Gastrocnemius medialis (tissue), 4 donors: ENCODE results near the gene TM4SF20. TPM values are rescaled to one million over a fixed set of nuclear protein-coding genes. Genes with fewer than 3 reads are reported as not detected.

Experiments used
- ATAC-seq, 2 donors: fragments of 150-250 bp; one replicate each; pipeline ENCODE4 v1.9.1; 2016
- DNase-seq, 2 donors: peaks; one replicate each; pipeline ENCODE4 v3.0.0-alpha.2; 2019
- H3K27ac ChIP-seq, 4 donors: fragments of 200-600 bp; sonication (generic); 1 replicate in 1 of 4; 2 replicates in 3 of 4; pipeline ENCODE4 v1.5.1; 2016 to 2018; ENCODE audit warnings: mild to moderate bottlenecking in 2 of 4, moderate library complexity in 1 of 4
- H3K27me3 ChIP-seq, 3 donors: fragments of 200-600 bp; sonication (generic) in 2 of 3; 1 replicate in 1 of 3; 2 replicates in 2 of 3; pipeline versions ENCODE4 v1.5.1 to v1.6.0; 2016 to 2019; ENCODE audit warnings: mild to moderate bottlenecking in 1 of 3, moderate library complexity in 1 of 3
- H3K36me3 ChIP-seq, 2 donors: fragments of 200-600 bp; sonication (generic) in 1 of 2; one replicate each; pipeline ENCODE4 v1.5.1; 2017 to 2018
- H3K4me1 ChIP-seq, 2 donors: fragments of 200-600 bp; sonication (generic) in 1 of 2; one replicate each; pipeline ENCODE4 v1.5.1; 2016 to 2017; ENCODE audit warnings: mild to moderate bottlenecking in 2 of 2
- H3K4me3 ChIP-seq, 4 donors: fragments of 200-600 bp; sonication (generic) in 3 of 4; 1 replicate in 1 of 4; 2 replicates in 3 of 4; pipeline ENCODE4 v1.5.1; 2016 to 2019; ENCODE audit warnings: mild to moderate bottlenecking in 2 of 4
- H3K9me3 ChIP-seq, 3 donors: fragments of 200-600 bp; sonication (generic) in 2 of 3; 1 replicate in 1 of 3; 2 replicates in 2 of 3; pipeline ENCODE4 v1.5.1; 2016 to 2019
- CTCF ChIP-seq, 5 experiments: fragments of 450-650 bp in 3 of 5; fragments of 200-600 bp in 2 of 5; sonication (generic) in 2 of 5; IDR thresholded peaks in 4 of 5; conservative IDR thresholded peaks in 1 of 5; 1 replicate in 4 of 5; 2 replicates in 1 of 5; pipeline ENCODE4 v1.5.1; 2016 to 2019; ENCODE audit warnings: antibody characterized with exemption in 5 of 5, mild to moderate bottlenecking in 3 of 5, moderate library complexity in 3 of 5
- POLR2A ChIP-seq, 2 donors: fragments of 450-650 bp; IDR thresholded peaks; one replicate each; pipeline ENCODE4 v1.6.1; 2017; ENCODE audit warnings: antibody characterized with exemption in 2 of 2, mild to moderate bottlenecking in 2 of 2, moderate library complexity in 2 of 2
- in situ Hi-C, 4 donors: fragments of 200-750 bp; cut with MboI; loops; one replicate each; pipeline versions ENCODE4 v1.15.0 to v1.8.0; 2017; ENCODE audit warnings: low sequenced_read_pairs in 4 of 4
- intact Hi-C: fragments of 100-400 bp; cut with DNase I; formaldehyde crosslinking; loops from one replicate; pipeline ENCODE4 v1.15.1; 2023; ENCODE audit warnings: low total_unique reads
- total RNA-seq, 4 donors: library from RNA; depleted of rRNA; stranded (reverse); fragments of >200 nt; gene quantifications; one replicate each; pipeline versions ENCODE4 v1.1.0 to v1.2.3, GENCODE V29; 2016

The TM4SF20 gene
- total RNA-seq, 4 donors from 2014 or later, result not detected

- Histone ChIP-seq H3K9me3 (no peaks in the 10 kb centered on the region), H3K36me3 (peaks cover 0 to 27% of the 10 kb centered on the region in 2 donors), H3K27ac (no peak overlapping the region), H3K27me3 (no peaks in the 10 kb centered on the region), H3K4me3 (no peak overlapping the region), H3K4me1 (no peaks in the 10 kb centered on the region)
- in situ Hi-C loops (no loop called here), intact Hi-C loops (no loop called here)
- ATAC-seq (no peak), DNase-seq (no peak)
- TF ChIP-seq CTCF (IDR thresholded peaks at IDR 0.05 in 4 of 5, conservative IDR thresholded peaks at IDR 0.05 in 1 of 5) (no peak), POLR2A (IDR thresholded peaks at IDR 0.05) (no peak)
Measured at GRCh38 chr2:227341553-227341952, 37.6 kb downstream of the TM4SF20 start.

- Histone ChIP-seq H3K4me1 (no peaks in the 10 kb centered on the region), H3K9me3 (no peaks in the 10 kb centered on the region), H3K4me3 (no peak overlapping the region), H3K27me3 (no peaks in the 10 kb centered on the region), H3K36me3 (peaks cover 0 to 37% of the 10 kb centered on the region in 2 donors), H3K27ac (no peak overlapping the region)
- intact Hi-C loops, result no loop called here
- no peak for DNase-seq
- ATAC-seq, result no peak
- in situ Hi-C loops, result no loop called here
- TF ChIP-seq POLR2A (IDR thresholded peaks at IDR 0.05) (no peak), CTCF (IDR thresholded peaks at IDR 0.05 in 4 of 5, conservative IDR thresholded peaks at IDR 0.05 in 1 of 5) (no peak)
Measured at GRCh38 chr2:227340106-227340505, 39.0 kb downstream of the TM4SF20 start.

GRCh38 chr2:227339098-227339599 lies 40.0 kb downstream of the TM4SF20 start:
- no peak overlapping the region for H3K27ac ChIP-seq
- H3K4me3 ChIP-seq, result no peak overlapping the region
- H3K27me3 ChIP-seq, result no peaks in the 10 kb centered on the region
- ATAC-seq (no peak), DNase-seq (no peak)
- no peak for TF ChIP-seq POLR2A (IDR thresholded peaks at IDR 0.05)
- intact Hi-C loops, result no loop called here
- in situ Hi-C loops, result no loop called here
- H3K36me3 ChIP-seq, result peaks cover 0 to 44% of the 10 kb centered on the region in 2 donors
- no peaks in the 10 kb centered on the region for H3K9me3 ChIP-seq
- no peaks in the 10 kb centered on the region for H3K4me1 ChIP-seq

GRCh38 chr2:227337442-227337841 lies 41.7 kb downstream of the TM4SF20 start:
- H3K9me3 ChIP-seq, result no peaks in the 10 kb centered on the region
- in situ Hi-C loops, result no loop called here
- intact Hi-C loops, result no loop called here
- H3K27me3 ChIP-seq, result no peaks in the 10 kb centered on the region
- H3K27ac ChIP-seq, result no peak overlapping the region
- no peak overlapping the region for H3K4me3 ChIP-seq
- DNase-seq (no peak), ATAC-seq (no peak)
- TF ChIP-seq CTCF (IDR thresholded peaks at IDR 0.05 in 4 of 5, conservative IDR thresholded peaks at IDR 0.05 in 1 of 5) (no peak), POLR2A (IDR thresholded peaks at IDR 0.05) (no peak)
- no peaks in the 10 kb centered on the region for H3K4me1 ChIP-seq
- H3K36me3 ChIP-seq, result peaks cover 0 to 53% of the 10 kb centered on the region in 2 donors

- in situ Hi-C loops (no loop called here), intact Hi-C loops (no loop called here)
- Histone ChIP-seq H3K9me3 (no peaks in the 10 kb centered on the region), H3K36me3 (peaks cover 0 to 52% of the 10 kb centered on the region in 2 donors), H3K4me3 (no peak overlapping the region), H3K4me1 (no peaks in the 10 kb centered on the region), H3K27me3 (no peaks in the 10 kb centered on the region), H3K27ac (no peak overlapping the region)
- DNase-seq (no peak), ATAC-seq (no peak)
- TF ChIP-seq POLR2A (IDR thresholded peaks at IDR 0.05) (no peak), CTCF (IDR thresholded peaks at IDR 0.05 in 4 of 5, conservative IDR thresholded peaks at IDR 0.05 in 1 of 5) (no peak)
Measured at GRCh38 chr2:227335713-227336112, 43.4 kb downstream of the TM4SF20 start.
